ENCODE data around the gene ATP8A2.
A peak's percentile ranks its signal among the peaks of the same experiment; 100 is the strongest.

The ATP8A2 gene

DNA sequence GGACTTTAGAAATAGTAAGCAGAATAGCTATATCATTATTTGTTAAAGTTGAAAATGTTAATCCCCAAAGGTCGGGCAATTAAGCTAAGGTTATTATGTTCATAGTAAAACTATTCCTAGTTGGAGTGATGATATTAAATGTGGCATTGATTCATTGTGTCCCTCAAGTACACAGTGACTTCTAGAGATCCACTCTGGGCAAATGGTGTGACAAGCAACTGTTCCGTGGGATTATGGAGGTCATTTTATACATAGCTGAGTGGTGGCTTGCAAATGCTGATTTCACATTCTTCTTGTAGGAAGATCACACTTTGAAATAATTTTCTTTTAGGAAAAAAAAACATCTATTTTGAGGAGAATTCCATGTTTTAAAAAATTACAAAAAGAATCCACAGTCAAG lies 317.8 kb downstream of the ATP8A2 start:
- no peak for DNase-seq

DNA sequence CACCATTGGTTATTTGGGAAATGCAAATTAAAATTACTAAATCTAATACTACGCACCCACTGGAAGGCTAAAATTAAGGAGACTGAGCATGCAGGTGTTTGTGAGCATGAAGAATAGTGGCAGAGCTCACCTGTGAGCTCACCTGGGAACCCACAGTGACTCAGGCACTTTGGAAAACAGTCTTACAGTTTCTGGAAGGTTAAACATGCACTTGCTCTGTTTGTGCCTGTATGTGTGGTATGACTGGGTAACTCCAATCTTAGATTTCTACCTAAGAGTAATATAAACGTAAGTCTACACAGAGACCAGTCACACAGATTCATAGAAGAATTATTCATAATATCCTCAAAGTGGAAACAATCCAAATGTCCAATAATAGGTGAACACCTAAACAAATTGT lies 318.8 kb downstream of the ATP8A2 start:
- DNase-seq, result no peak

DNA sequence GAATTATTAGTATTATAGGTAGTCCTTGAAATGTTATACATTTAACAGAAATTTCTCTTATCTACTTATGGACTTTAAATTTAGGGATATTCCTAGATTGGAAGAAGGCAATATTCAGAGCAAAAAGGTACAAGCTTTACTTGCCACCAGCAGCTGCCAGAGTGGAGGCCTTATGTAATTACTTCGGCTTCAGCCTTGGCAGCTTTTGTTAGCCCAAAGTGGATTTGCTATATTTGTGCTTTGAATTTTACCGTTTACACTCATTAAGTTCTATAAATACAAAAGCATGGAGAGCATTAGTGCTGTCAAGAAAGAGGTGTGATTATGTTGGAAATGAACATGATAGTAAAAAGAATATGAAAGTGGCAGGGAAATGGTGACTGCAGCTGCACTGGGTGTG lies 319.9 kb downstream of the ATP8A2 start:
- DNase-seq, result peak; percentile 64

DNA sequence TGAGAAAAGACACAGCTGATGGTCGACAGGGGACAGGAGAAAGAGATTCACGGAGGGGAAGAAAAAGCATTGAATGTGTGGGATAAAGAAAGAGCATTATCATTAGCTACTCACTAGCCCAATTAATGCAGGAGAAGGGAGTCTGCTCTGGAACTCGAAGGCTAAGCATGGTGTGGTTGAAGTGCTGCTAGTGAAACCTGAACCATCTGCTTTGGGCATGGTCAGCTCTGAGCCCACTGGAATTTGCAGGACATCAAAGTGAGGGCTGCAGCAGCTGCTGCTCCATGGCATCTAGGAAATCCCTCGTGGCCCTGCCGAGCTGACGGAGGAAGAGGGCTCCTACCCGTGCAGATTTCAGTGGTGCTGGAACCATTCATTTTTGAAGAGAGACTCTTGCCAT lies 320.3 kb downstream of the ATP8A2 start:
- DNase-seq, result peak; percentile 61

DNA sequence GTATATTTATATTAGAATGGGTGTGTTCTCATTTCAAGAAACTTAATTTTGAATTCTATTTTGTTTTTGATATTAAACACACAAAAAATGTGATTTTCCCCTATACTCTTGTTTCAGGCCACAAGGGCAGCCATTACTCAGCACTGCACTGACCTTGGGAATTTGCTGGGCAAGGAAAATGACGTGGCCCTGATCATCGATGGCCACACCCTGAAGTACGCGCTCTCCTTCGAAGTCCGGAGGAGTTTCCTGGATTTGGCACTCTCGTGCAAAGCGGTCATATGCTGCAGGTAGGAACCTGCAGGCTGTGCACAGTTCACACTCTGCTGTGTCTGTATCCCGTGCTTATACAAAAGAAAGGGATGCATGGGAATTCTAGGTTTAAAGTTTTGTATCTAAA lies 327.3 kb downstream of the ATP8A2 start:
- no peak for DNase-seq

- DNase-seq, result no peak
Observed at GRCh38 chr13:25699600-25699999, 327.8 kb downstream of the ATP8A2 start.

DNA sequence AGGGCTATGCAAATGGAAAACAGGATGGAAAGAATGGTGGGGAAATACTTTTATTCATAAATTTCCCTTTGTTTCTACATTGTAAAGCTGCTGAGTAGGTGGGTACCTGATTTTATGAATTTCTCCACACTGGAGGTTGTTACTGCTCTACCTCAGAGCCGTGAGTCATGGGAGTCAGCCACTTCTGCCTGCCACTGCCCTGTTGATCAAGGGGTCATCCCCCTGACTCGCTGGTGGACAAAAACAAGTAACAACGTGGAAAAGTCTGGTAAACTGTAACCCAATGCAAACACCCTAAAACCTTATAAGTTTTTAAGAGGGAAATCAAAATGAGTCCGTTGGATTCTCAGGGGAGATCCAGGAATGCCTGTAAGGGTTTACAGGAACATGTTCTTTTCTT lies 329.5 kb downstream of the ATP8A2 start:
- no peak for DNase-seq

DNA sequence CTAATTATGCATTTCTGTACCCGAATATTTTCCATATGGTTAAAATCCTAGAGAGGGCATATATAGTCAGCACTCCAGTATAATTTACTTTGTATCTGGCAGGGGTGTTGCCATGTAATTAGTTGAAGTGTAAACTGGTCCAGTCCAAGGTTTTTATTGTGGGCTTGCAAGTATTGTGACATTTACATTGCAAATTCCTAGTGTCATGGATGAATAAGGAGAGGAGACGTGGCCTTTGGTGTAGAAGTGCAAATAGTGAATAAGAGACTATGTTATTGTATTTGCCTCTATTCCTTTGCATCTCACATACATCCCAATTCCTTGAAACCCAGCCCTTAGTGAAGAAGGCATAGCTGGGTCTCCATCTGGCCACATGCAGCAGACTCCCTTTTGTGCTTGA lies 330.6 kb downstream of the ATP8A2 start:
- DNase-seq, result no peak

DNA sequence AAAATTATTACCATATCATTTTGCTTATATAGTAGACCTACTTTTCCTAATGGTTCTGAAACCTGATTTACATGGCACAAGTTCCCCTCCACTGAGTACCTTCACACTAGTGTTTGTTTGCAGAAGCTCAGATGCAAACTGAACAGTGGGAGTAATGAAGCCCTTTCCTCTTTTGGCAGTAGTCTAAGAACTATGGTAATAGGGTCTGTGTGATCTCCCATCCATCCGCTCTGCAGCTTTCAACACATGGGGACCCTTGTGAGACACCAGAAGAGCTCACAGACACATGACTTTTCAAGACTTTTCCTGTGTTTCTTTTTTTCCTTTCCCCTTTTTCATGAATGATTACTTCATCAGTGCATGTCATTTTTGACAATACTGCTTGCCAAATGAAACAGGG lies 336.0 kb downstream of the ATP8A2 start:
- DNase-seq, result no peak

- DNase-seq, result no peak
Observed at GRCh38 chr13:25708268-25708667, 336.5 kb downstream of the ATP8A2 start.

DNA sequence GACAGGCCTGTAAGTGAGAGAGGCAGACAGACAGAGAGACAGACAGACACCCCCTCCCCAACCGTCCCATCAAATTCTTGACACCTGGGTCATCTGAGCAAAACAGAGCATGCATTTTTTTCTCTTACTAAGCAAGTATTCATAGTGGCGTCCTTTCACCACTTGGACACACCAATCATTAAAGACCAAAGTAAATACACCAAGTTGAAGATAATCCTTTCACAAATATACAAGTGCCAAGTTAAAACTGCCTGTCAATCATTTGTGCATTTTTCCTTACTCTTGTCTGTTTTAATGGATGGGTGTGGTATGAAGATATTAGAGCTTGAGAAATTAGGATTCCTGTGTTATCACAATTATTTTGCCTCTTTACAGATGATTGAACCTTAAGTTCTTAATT lies 337.3 kb downstream of the ATP8A2 start:
- no peak for DNase-seq

- DNase-seq, result no peak
Observed at GRCh38 chr13:25715760-25716159, 344.0 kb downstream of the ATP8A2 start.

- no peak for DNase-seq
Observed at GRCh38 chr13:25717666-25718197, 346.0 kb downstream of the ATP8A2 start.

DNA sequence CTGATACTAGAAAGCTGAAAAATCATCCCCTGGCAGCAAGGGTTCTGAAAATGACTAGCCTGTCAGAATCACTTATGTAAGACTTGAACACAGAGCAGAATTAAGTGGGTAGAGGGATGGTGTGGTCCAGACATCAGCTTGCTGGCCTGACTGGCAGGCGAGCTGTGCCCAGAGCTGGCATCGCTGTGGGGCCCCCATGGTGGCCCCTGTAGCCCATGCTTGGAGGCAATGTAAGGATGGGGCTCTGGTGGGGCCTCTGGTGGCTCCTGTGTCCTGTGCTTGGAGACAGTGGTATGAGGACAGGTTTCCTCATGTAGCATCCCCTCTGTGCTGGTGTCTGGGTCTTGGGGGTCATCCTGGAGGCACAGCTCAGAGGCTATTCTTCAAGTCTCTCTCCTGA lies 347.9 kb downstream of the ATP8A2 start:
- DNase-seq, result no peak

DNA sequence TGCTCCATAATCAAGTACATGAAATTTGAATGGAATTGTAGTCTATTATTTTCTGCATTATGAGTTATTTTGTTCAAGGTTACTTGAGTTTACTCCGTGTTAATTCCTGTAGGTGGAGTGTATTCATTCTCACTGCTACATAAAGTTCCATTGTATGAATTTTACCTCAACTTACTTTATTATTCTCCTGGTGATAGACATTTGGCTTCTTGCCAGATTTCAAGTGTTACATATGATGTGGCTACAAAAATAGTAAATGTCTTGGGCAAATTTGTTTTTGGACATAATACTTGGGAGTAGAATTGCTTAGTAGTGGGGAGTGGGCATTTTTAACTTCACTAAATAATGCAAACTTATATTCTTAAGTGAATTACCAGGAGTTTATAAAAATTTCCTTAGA lies 351.1 kb downstream of the ATP8A2 start:
- no peak for DNase-seq

DNA sequence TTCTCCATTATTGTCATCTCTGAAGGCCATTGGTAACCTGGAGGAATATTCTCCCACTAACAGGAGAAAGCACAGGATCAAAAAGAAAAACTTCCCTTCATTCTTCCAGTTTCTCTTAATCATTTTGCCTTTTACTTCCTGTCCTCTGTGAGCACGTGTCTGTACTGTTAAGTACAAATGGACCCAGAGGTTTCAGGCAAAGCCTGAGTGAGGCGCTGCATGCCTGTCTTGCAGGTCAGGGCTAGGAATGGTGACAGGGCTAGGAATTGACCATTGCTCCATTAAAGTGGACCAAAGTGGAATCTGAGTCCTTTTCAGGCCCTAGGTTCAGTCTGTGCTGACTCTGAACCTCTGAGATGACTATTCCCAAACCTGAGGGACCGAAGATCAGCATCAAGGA lies 353.3 kb downstream of the ATP8A2 start:
- no peak for DNase-seq

DNA sequence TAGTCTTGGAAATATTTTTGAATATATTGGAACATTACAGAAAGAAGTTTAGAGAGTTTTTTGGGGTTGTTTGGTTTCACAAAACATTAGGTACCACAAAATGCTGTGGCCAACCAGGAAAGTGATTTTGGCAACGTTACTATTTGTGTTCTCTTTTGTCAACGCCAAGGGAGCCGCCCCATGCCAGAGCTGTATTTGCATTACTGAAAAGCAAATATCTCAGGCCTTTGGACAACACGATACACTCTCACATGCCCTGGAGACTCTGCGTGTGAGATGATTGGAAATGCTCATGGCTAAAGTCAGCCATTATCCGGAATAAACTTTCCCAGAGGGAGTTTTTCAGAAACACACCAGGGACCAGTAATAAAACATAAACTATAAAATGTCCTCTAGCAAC lies 355.5 kb downstream of the ATP8A2 start:
- peak; percentile 39 for DNase-seq

- no peak for DNase-seq
Observed at GRCh38 chr13:25727810-25728209, 356.0 kb downstream of the ATP8A2 start.

DNA sequence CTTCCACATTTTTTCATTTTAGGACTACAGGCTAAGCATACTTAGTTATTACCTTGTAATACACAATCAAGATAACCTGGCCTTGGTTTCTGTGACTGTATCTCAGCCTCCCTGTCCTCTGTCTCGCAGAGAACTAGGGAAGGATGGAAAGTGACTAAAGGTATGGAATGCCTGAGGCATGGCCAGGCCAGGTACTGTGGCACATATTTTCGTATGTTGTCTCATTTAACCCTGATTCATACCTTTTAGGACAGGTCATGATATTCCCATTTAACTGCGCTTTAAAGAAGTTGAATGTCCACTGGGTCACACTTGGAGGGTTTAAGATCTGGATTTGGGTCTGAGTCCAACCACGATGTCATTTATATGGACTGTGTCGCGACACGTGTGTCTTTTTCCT lies 357.4 kb downstream of the ATP8A2 start:
- no peak for DNase-seq

DNA sequence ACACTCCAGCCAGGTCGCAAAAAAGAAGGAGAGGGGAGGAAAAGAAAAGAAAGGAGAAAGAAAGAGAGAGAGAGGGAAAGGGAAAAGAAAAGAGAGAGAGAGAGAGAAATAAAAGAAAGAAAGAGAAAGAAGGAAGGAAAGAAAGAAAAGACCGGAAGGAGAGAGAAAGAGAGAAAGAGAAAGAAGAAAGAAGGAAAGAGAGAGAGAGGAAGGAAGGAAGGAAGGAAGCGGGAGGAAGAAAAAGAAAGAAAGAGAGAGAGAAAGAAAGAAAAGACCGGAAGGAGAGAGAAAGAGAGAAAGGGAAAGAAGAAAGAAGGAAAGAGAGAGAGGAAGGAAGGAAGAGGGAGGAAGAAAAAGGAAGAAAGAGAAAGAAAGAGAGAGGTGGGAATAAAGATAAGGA lies 359.3 kb downstream of the ATP8A2 start:
- no peak for DNase-seq

GRCh38 chr13:25731536-25731935 lies 359.8 kb downstream of the ATP8A2 start:
- DNase-seq, result no peak

DNA sequence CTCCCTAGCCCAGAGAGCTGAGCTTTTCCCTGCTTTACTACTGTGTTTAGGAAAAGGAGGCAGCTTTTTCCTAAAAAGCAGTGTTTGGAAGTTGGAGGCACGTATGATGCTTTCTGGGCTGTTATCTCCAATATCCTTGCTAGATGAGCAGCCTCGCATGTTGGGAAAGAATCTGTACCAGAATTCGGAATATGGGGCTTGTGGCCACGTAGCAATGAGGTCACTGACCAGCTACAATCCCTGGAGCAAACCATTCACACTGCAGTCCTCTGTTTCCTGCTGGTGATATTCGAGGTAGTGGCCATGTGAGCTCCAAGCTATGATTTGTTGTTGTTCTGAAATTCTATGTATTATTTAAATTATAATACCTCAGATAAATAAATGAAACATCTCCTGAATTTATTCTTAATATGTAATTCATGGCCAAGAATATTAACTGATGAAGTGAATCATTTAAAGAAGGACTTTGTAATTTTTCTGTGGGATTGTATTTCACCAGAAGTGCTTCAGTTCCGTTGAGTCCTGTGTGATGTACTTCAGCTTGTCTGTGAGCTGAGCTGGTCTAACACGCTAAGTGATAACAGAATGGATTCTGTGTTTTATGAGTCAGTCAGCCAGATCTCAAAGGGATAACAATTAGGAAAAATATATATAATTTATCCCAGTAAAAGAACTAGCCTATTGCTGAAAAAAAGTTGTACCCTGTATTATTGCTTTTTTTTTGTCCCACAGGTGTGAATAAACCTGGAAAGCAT lies 360.5 kb downstream of the ATP8A2 start:
- no peak for DNase-seq

DNA sequence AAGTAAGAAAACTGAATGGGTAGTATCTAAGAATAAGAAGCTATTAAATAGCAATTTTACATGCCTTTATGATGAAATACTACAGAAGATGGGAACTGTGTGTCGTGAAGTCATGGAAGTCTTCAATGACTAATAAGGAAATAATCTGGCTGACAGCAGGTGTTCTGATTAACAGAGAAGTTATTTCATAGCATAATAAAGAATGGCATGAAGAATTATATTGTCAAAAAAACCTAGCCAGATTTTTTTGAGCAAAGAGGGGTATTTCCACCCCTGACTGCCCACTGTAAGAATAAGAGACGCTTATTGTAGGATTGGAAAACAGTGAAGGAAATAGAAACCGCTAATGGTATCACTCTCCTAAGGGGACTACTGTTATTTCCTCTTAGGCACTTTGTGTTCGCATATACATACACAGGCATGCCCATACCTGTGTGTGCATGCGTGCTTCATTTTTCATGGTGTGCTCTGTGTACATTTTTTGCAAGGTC lies 361.3 kb downstream of the ATP8A2 start:
- DNase-seq, result no peak

GRCh38 chr13:25733696-25734435 lies 362.1 kb downstream of the ATP8A2 start:
- DNase-seq, result peak; percentile 71

All from NCI-H146 (cell line).